GM12801 (cell line): ENCODE measurements around the gene HSF5.

Source experiments
- TF ChIP-seq, protein P1 (sequence below): IDR thresholded peaks from one replicate; pipeline ENCODE4 v1.5.1; 2011; ENCODE audit warnings: control low read depth; ENCODE audit not compliant: insufficient read length; ENCODE audit errors: extremely low read depth

HSF5 gene

DNA sequence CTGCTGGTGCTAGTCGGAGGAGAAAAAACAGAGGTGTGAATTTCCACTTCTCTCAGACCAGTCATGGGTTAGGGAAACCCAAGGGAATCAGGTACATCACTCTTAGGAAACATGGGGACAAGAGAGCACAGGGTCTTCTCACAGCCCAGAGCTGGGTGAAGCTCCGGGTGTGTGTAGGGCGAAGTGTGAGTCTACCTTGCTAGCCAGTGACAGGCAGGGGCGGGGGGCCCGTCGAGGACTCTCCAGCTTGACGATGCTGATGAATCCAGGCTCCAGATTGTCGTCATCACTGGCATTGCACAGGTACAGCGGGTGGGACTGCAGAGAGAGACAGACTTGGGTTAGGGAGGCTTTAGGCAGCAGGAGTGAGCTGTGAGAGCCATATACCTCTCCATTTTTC, 117.5 kb downstream of the HSF5 start:
- TF ChIP-seq, protein P1, sequence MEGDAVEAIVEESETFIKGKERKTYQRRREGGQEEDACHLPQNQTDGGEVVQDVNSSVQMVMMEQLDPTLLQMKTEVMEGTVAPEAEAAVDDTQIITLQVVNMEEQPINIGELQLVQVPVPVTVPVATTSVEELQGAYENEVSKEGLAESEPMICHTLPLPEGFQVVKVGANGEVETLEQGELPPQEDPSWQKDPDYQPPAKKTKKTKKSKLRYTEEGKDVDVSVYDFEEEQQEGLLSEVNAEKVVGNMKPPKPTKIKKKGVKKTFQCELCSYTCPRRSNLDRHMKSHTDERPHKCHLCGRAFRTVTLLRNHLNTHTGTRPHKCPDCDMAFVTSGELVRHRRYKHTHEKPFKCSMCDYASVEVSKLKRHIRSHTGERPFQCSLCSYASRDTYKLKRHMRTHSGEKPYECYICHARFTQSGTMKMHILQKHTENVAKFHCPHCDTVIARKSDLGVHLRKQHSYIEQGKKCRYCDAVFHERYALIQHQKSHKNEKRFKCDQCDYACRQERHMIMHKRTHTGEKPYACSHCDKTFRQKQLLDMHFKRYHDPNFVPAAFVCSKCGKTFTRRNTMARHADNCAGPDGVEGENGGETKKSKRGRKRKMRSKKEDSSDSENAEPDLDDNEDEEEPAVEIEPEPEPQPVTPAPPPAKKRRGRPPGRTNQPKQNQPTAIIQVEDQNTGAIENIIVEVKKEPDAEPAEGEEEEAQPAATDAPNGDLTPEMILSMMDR = no peak

DNA sequence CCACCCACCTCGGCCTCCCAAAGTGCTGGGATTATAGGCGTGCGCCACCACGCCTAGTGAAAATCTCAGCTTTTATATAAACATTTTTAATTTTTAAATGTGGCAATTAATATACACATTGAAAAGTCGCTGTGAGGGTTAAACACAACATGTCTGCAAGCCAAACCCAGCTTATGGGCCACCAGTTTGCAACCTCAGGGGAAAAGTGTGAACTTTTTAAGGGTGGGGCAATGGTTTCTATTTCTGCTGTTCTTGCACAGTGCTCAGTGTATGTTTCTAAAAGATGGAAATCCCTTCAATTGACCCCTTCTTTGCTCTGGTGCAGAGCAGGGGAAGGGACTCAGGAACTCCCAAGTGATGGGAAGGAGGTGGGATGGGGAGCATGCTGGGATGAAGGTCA, 117.9 kb downstream of the HSF5 start:
- TF ChIP-seq, protein P1 = no peak
